ENCODE results near the gene C6orf132. TPM values are rescaled to one million over a fixed set of nuclear protein-coding genes. Genes with fewer than 3 reads are reported as not detected.

The C6orf132 gene
- total RNA-seq, 2 donors from 2014 or later = 1.9 to 2.8 TPM

DNA sequence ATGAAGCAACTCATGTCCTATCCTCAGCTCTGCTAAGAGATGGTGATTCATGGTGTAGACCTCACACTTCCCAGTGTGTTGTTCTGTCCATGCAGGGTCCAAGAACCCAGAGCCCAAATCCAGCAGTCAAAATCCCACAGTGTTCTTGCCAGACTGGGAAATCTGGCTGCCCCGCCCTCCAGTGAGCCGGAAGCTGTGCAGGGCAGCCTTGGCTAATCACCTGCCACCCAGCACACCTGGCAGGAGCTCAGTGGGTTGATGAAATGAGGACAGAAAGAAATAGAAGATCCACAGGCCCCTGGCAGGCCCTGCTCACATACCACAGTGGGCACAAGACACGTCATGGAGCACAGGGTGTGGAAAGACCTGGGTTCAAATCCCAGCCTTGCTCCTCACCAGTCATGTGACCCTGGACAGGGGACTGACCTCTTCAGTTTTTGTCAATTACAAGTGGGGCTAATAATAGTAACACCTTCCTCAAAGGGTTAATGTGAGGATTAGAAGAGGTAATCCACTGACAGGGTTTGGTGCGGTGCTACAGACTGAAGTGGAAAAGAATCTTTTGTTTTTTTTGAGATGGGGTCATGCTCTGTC is 17.1 kb upstream of the C6orf132 start:
- Histone ChIP-seq H3K27me3 (no peaks in the 10 kb centered on the region), H3K4me3 (no peak overlapping the region)

GRCh38 chr6:42158631-42159030 is 16.2 kb upstream of the C6orf132 start:
- no peak overlapping the region for H3K4me3 ChIP-seq
- no peak overlapping the region for H3K27ac ChIP-seq
- no peaks in the 10 kb centered on the region for H3K36me3 ChIP-seq
- TF ChIP-seq CTCF (IDR thresholded peaks at IDR 0.05) = no peak
- no peak for DNase-seq (ENCODE audit: low spot score)
- no peaks in the 10 kb centered on the region for H3K27me3 ChIP-seq
- H3K4me1 ChIP-seq = no peaks in the 10 kb centered on the region
- H3K9me3 ChIP-seq = no peaks in the 10 kb centered on the region

More for the DNA sequence above, 17.1 kb upstream of the C6orf132 start:
- TF ChIP-seq CTCF (IDR thresholded peaks at IDR 0.05) = no peak
- Histone ChIP-seq H3K9me3 (no peaks in the 10 kb centered on the region), H3K36me3 (no peaks in the 10 kb centered on the region), H3K4me1 (no peaks in the 10 kb centered on the region), H3K27ac (no peak overlapping the region)
- DNase-seq (ENCODE audit: low spot score) = no peak

- Histone ChIP-seq H3K4me1 (no peaks in the 10 kb centered on the region), H3K27me3 (no peaks in the 10 kb centered on the region), H3K36me3 (no peaks in the 10 kb centered on the region), H3K27ac (no peak overlapping the region), H3K9me3 (no peaks in the 10 kb centered on the region), H3K4me3 (no peak overlapping the region)
- no peak for TF ChIP-seq CTCF (IDR thresholded peaks at IDR 0.05)
- no peak for DNase-seq (ENCODE audit: low spot score)
These were observed 15.6 kb upstream of the C6orf132 start for GRCh38 chr6:42158011-42158410.

DNA sequence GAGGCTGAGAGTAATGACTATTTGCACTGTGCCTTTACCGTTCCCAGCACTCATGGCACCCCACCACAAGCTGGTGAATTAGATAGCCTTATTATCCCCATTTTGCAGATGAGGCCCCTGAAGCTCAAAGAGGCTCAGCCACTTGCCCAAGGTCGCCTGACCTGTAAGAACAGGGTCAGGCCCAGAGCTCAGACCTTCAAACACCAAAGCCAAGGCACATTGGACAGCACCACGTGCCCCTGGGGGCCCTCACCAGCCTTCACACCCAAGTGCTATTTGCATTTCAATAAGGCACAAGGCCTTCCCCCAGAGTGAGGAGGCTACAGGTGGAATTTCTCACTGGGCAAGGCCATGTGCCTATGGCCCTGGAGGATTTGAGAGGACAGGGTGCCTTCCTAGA is 14.2 kb upstream of the C6orf132 start:
- DNase-seq (ENCODE audit: low spot score) = no peak
- Histone ChIP-seq H3K9me3 (no peaks in the 10 kb centered on the region), H3K36me3 (no peaks in the 10 kb centered on the region), H3K27me3 (no peaks in the 10 kb centered on the region), H3K4me1 (no peaks in the 10 kb centered on the region), H3K4me3 (no peak overlapping the region), H3K27ac (no peak overlapping the region)
- no peak for TF ChIP-seq CTCF (IDR thresholded peaks at IDR 0.05)

- Histone ChIP-seq H3K36me3 (no peaks in the 10 kb centered on the region), H3K27me3 (no peaks in the 10 kb centered on the region), H3K27ac (no peak overlapping the region), H3K4me1 (no peaks in the 10 kb centered on the region), H3K9me3 (no peaks in the 10 kb centered on the region), H3K4me3 (no peak overlapping the region)
- no peak for DNase-seq (ENCODE audit: low spot score)
- no peak for TF ChIP-seq CTCF (IDR thresholded peaks at IDR 0.05)
These were observed 12.9 kb upstream of the C6orf132 start for GRCh38 chr6:42155293-42155692.
